Esophagus squamous epithelium (tissue), 5 donors: ENCODE results near the gene PLXND1. TPM values are rescaled to one million over a fixed set of nuclear protein-coding genes. Genes with fewer than 3 reads are reported as not detected.

Source experiments
- DNase-seq: peaks from one replicate; lab custom pipeline; 2025; lab: John Stamatoyannopoulos, UW
- H3K27ac ChIP-seq, 4 donors: fragments of 200-600 bp; sonication (generic); one replicate each; pipeline ENCODE4 v1.5.1; 2016 to 2019; ENCODE audit warnings: mild to moderate bottlenecking in 1 of 4
- H3K27me3 ChIP-seq, 4 donors: fragments of 200-600 bp; sonication (generic); 1 replicate in 3 of 4; 2 replicates in 1 of 4; pipeline versions ENCODE4 v1.5.1 to v1.6.0; 2017 to 2021; ENCODE audit warnings: antibody characterized with exemption in 1 of 4
- H3K36me3 ChIP-seq, 3 donors: fragments of 200-600 bp; sonication (generic); one replicate each; pipeline ENCODE4 v1.5.1; 2016 to 2019
- H3K4me1 ChIP-seq, 3 donors: fragments of 200-600 bp; sonication (generic); one replicate each; pipeline ENCODE4 v1.5.1; 2017 to 2019
- H3K4me3 ChIP-seq, 4 donors: fragments of 200-600 bp; sonication (generic); 1 replicate in 3 of 4; 2 replicates in 1 of 4; pipeline ENCODE4 v1.5.1; 2016 to 2019; ENCODE audit warnings: mild to moderate bottlenecking in 2 of 4, moderate library complexity in 1 of 4
- H3K9me3 ChIP-seq, 3 donors: fragments of 200-600 bp; sonication (generic); one replicate each; pipeline ENCODE4 v1.5.1; 2016 to 2019
- CTCF ChIP-seq, 6 experiments: fragments of 450-650 bp in 4 of 6; fragments of 200-600 bp in 2 of 6; sonication (generic) in 2 of 6; IDR thresholded peaks; one replicate each; pipeline ENCODE4 v1.5.1; 2016 to 2019; ENCODE audit warnings: antibody characterized with exemption in 6 of 6, mild to moderate bottlenecking in 4 of 6, moderate library complexity in 4 of 6
- POLR2A ChIP-seq, 4 donors: fragments of 450-650 bp; IDR thresholded peaks; one replicate each; pipeline ENCODE4 v1.6.1; 2017; ENCODE audit warnings: antibody characterized with exemption in 4 of 4, mild to moderate bottlenecking in 4 of 4, moderate library complexity in 3 of 4
- WGBS, 2 donors: methylation state at CpG; one replicate each; pipeline ENCODE4 v1.1.5; 2018; 5-methylcytosine and 5-hydroxymethylcytosine counted together
- intact Hi-C: fragments of 100-400 bp; cut with DNase I; formaldehyde crosslinking; loops from one replicate; pipeline ENCODE4 v1.15.0; 2022
- total RNA-seq, 4 donors: library from RNA; depleted of rRNA; stranded (reverse); fragments of >200 nt; gene quantifications; one replicate each; pipeline ENCODE4 v1.1.0, GENCODE V29; 2016
- donor health status: DM: yes; HTN: yes; CAD: no.

Gene PLXND1
- total RNA-seq, 4 donors from 2014 or later: 4.5 to 66.0 (median 24.4) TPM

- Histone ChIP-seq H3K4me3 (no peak overlapping the region), H3K4me1 (peaks cover 0 to 6% (median 0%) of the 10 kb centered on the region in 3 donors), H3K9me3 (no peaks in the 10 kb centered on the region), H3K27ac (no peak overlapping the region), H3K36me3 (no peaks in the 10 kb centered on the region), H3K27me3 (no peaks in the 10 kb centered on the region)
- TF ChIP-seq CTCF (IDR thresholded peaks at IDR 0.05) (no peak), POLR2A (IDR thresholded peaks at IDR 0.05) (no peak)
- no peak for DNase-seq
- intact Hi-C loops: no loop called here
- 68 to 69% methylated on average over 7 to 8 of the region's 8 CpGs for WGBS, 2 donors
These were observed 81.0 kb downstream of the PLXND1 start for GRCh38 chr3:129525341-129525968.

- no peak overlapping the region for H3K4me3 ChIP-seq
- H3K36me3 ChIP-seq: peaks cover 0 to 9% (median 0%) of the 10 kb centered on the region in 3 donors
- no peak for DNase-seq
- no peaks in the 10 kb centered on the region for H3K4me1 ChIP-seq
- TF ChIP-seq POLR2A (IDR thresholded peaks at IDR 0.05) (no peak), CTCF (IDR thresholded peaks at IDR 0.05) (no peak)
- 79 to 83% methylated on average over 3 of the region's 4 CpGs for WGBS, 2 donors
- H3K27ac ChIP-seq: no peak overlapping the region
- no peaks in the 10 kb centered on the region for H3K9me3 ChIP-seq
- H3K27me3 ChIP-seq: no peaks in the 10 kb centered on the region
- intact Hi-C loops: no loop called here
These were observed 82.4 kb downstream of the PLXND1 start for GRCh38 chr3:129524081-129524480.

- intact Hi-C loops: no loop called here
- no peak for DNase-seq
- Histone ChIP-seq H3K4me3 (no peak overlapping the region), H3K9me3 (no peaks in the 10 kb centered on the region), H3K27ac (no peak overlapping the region), H3K27me3 (no peaks in the 10 kb centered on the region), H3K4me1 (no peaks in the 10 kb centered on the region), H3K36me3 (peaks cover 0 to 21% (median 0%) of the 10 kb centered on the region in 3 donors)
- TF ChIP-seq CTCF (IDR thresholded peaks at IDR 0.05) (no peak), POLR2A (IDR thresholded peaks at IDR 0.05) (no peak)
- WGBS, 2 donors: 70 to 77% methylated on average over 2 to 3 of the region's 5 CpGs
These were observed 83.5 kb downstream of the PLXND1 start for GRCh38 chr3:129522953-129523352.

GRCh38 chr3:129521611-129522010 is 84.9 kb downstream of the PLXND1 start:
- WGBS, 2 donors: 73 to 82% methylated on average over 7 of the region's 8 CpGs
- Histone ChIP-seq H3K4me3 (no peak overlapping the region), H3K36me3 (peaks cover 0 to 31% (median 0%) of the 10 kb centered on the region in 3 donors), H3K4me1 (no peaks in the 10 kb centered on the region), H3K27me3 (no peaks in the 10 kb centered on the region), H3K27ac (no peak overlapping the region), H3K9me3 (no peaks in the 10 kb centered on the region)
- DNase-seq: no peak
- no peak for TF ChIP-seq CTCF (IDR thresholded peaks at IDR 0.05)
- TF ChIP-seq POLR2A (IDR thresholded peaks at IDR 0.05): no peak
- intact Hi-C loops: no loop called here

GRCh38 chr3:129520960-129521359 is 85.5 kb downstream of the PLXND1 start:
- TF ChIP-seq POLR2A (IDR thresholded peaks at IDR 0.05) (no peak), CTCF (IDR thresholded peaks at IDR 0.05) (no peak)
- H3K36me3 ChIP-seq: peaks cover 0 to 36% (median 0%) of the 10 kb centered on the region in 3 donors
- no peak overlapping the region for H3K27ac ChIP-seq
- no peaks in the 10 kb centered on the region for H3K4me1 ChIP-seq
- H3K4me3 ChIP-seq: no peak overlapping the region
- no peak for DNase-seq
- 60 to 80% methylated on average over 1 of the region's 4 CpGs for WGBS, 2 donors
- no peaks in the 10 kb centered on the region for H3K9me3 ChIP-seq
- intact Hi-C loops: no loop called here
- no peaks in the 10 kb centered on the region for H3K27me3 ChIP-seq
